Caco-2 (cell line): ENCODE measurements around the gene CAMK2D. TPM values are rescaled to one million over a fixed set of nuclear protein-coding genes. Genes with fewer than 3 reads are reported as not detected.

ENCODE experiments used
- Bru-seq: library from RNA; stranded (reverse); fragments of 400-500 nt; gene quantifications from one replicate; lab custom pipeline; 2021; lab: Mats Ljungman, UMichigan
- BruChase-seq, 2 experiments: library from RNA; stranded (reverse); fragments of 400-500 nt; gene quantifications; one replicate each; lab custom pipeline; 2021; lab: Mats Ljungman, UMichigan
- BruUV-seq: library from RNA; stranded (reverse); fragments of 400-500 nt; replicated peaks from 2 replicates; lab custom pipeline; 2021; lab: Mats Ljungman, UMichigan
- CTCF ChIA-PET: fragments of 300-600 bp; sonication (Branson Sonifier 250); formaldehyde crosslinking; loops from one replicate; lab custom pipeline; 2022; ENCODE audit warnings: antibody characterized with exemption; lab: Charles Lee
- POLR2A ChIA-PET: fragments of 300-600 bp; sonication (Branson Sonifier 250); formaldehyde crosslinking; loops from one replicate; lab custom pipeline; 2022; ENCODE audit warnings: antibody characterized with exemption; lab: Charles Lee
- DNase-seq, 2 experiments: peaks; one replicate each; pipeline versions ENCODE4 v3.0.0 to v3.0.0-alpha.2; 2020 to 2022
- H3K27me3 ChIP-seq: replicated peaks from 2 replicates; pipeline ENCODE4 v1.6.0; 2011; ENCODE audit warnings: low read length; ENCODE audit not compliant: control insufficient read depth, insufficient read depth
- H3K36me3 ChIP-seq: 2 replicates; pipeline ENCODE4 v1.5.1; 2011; ENCODE audit warnings: low read length; ENCODE audit not compliant: control insufficient read depth, insufficient read depth
- H3K4me1 ChIP-seq: fragments of 250-450 bp; sonication (Bioruptor Pico); 2 replicates; pipeline ENCODE4 v1.5.1; 2020; ENCODE audit warnings: mild to moderate bottlenecking
- H3K4me3 ChIP-seq: 2 replicates; pipeline ENCODE4 v1.5.1; 2011; ENCODE audit warnings: low read depth, mild to moderate bottlenecking, control low read depth, low read length
- H3K9me3 ChIP-seq: fragments of 250-450 bp; sonication (Bioruptor Pico); 2 replicates; pipeline ENCODE4 v1.5.1; 2020; ENCODE audit warnings: mild to moderate bottlenecking, moderate library complexity
- H3K27ac Mint-ChIP-seq: one replicate; pipeline ENCODE4 v1.8.0; 2022; ENCODE audit warnings: mixed read lengths; ENCODE audit not compliant: unreplicated experiment
- H3K27me3 Mint-ChIP-seq: one replicate; pipeline ENCODE4 v1.8.0; 2022; ENCODE audit warnings: mixed read lengths; ENCODE audit not compliant: insufficient read depth, unreplicated experiment
- H3K36me3 Mint-ChIP-seq: one replicate; pipeline ENCODE4 v1.8.0; 2022; ENCODE audit warnings: mild to moderate bottlenecking, mixed read lengths; ENCODE audit not compliant: insufficient read depth, unreplicated experiment
- H3K4me1 Mint-ChIP-seq: one replicate; pipeline ENCODE4 v1.8.0; 2022; ENCODE audit warnings: low read depth, mixed read lengths; ENCODE audit not compliant: unreplicated experiment
- H3K4me3 Mint-ChIP-seq: one replicate; pipeline ENCODE4 v1.8.0; 2022; ENCODE audit warnings: mild to moderate bottlenecking, moderate library complexity, mixed read lengths; ENCODE audit not compliant: unreplicated experiment
- H3K9me3 Mint-ChIP-seq: one replicate; pipeline ENCODE4 v1.8.0; 2022; ENCODE audit warnings: mixed read lengths; ENCODE audit not compliant: unreplicated experiment
- intact Hi-C: fragments of 100-400 bp; cut with micrococcal nuclease; formaldehyde crosslinking; loops from one replicate; pipeline ENCODE4 v1.10.0; 2022; ENCODE audit not compliant: unreplicated experiment
- long read RNA-seq: library from polyadenylated mRNA; stranded (forward); transcript quantifications from one replicate; pipeline ENCODE4 v2.0.0, GENCODE V29; 2022
- total RNA-seq: library from RNA; stranded (reverse); gene quantifications from 2 replicates; pipeline ENCODE4 v1.2.3, GENCODE V29; 2022
- TF ChIP-seq, protein P1 (sequence below), 2 experiments: fragments of 200-600 bp in 1 of 2; IDR thresholded peaks; 1 replicate in 1 of 2; 2 replicates in 1 of 2; pipeline versions ENCODE4 v1.5.1 to v1.8.0; 2011 to 2022; ENCODE audit warnings: antibody characterized with exemption in 1 of 2, control low read depth in 1 of 2, inconsistent platforms in 1 of 2, low read depth in 1 of 2, low read length in 1 of 2, mild to moderate bottlenecking in 1 of 2, moderate library complexity in 1 of 2; ENCODE audit not compliant: insufficient read depth in 1 of 2, severe bottlenecking in 1 of 2, unreplicated experiment in 1 of 2

The CAMK2D gene
- 56.1 and 65.6 TPM in 2 replicates for total RNA-seq
- Bru-seq, nascent RNA = percentile 91 among the genes with signal in this experiment
- BruChase-seq, experiment 1, labeled RNA remaining after a 2-hour chase = percentile 82 among the genes with signal in this experiment
- BruChase-seq, experiment 2, labeled RNA remaining after a 6-hour chase = percentile 82 among the genes with signal in this experiment
- long read RNA-seq, full-length matches to known transcripts = 53 of 84 reads
- long read RNA-seq, partial matches to known transcripts = 18 of 84 reads
- long read RNA-seq, other reads (novel, unspliced or antisense) = 13 of 84 reads

DNA sequence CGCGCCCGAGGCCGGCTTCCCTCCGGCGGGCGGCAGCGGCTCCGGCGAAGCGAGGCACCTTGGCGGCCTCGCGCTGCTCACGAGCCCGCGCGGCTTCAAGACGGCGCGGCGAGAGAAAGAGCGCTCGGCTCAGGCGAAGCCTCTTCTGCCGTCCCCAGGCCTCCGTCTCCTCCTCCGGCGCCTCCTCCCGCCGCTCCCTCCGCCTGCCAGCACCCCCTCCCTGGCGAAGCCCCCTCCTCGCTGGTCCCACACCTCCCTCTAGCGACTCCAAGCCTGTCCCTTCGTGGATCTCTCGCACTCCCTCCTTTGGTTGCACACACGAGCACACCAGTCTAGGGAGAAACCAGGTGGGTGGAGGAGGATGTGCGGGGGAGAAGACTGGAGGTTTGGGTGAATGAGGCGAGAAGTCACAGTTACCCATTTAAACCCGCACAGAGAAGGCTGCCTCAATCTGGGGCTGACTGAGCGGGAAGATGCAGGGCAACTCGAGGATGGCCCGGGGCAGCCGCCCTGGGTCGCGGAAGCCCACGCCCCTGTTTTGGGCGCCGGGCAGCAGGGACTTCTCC is at the start of gene CAMK2D:
Gene CAMK2D, minus strand, starts transcription at position 119 of the 566 bp plus-strand sequence. CDS start 670 bp downstream, outside the sequence.
- Histone ChIP-seq H3K27me3 (no peaks in the 10 kb centered on the region), H3K4me1 (peaks cover 37% of the 10 kb centered on the region), H3K9me3 (no peaks in the 10 kb centered on the region), H3K36me3 (no peaks in the 10 kb centered on the region), H3K4me3 (peak within 1 kb of the TSS; percentile 82)
- Mint-ChIP-seq H3K9me3 (peaks cover under 1% of the 10 kb centered on the region), H3K4me3 (peak within 1 kb of the TSS; percentile 96), H3K27me3 (no peaks in the 10 kb centered on the region), H3K4me1 (peaks cover 30% of the 10 kb centered on the region), H3K36me3 (peaks cover 43% of the 10 kb centered on the region), H3K27ac (peak within 1 kb of the TSS; percentile 91)
- TF ChIP-seq, protein P1, sequence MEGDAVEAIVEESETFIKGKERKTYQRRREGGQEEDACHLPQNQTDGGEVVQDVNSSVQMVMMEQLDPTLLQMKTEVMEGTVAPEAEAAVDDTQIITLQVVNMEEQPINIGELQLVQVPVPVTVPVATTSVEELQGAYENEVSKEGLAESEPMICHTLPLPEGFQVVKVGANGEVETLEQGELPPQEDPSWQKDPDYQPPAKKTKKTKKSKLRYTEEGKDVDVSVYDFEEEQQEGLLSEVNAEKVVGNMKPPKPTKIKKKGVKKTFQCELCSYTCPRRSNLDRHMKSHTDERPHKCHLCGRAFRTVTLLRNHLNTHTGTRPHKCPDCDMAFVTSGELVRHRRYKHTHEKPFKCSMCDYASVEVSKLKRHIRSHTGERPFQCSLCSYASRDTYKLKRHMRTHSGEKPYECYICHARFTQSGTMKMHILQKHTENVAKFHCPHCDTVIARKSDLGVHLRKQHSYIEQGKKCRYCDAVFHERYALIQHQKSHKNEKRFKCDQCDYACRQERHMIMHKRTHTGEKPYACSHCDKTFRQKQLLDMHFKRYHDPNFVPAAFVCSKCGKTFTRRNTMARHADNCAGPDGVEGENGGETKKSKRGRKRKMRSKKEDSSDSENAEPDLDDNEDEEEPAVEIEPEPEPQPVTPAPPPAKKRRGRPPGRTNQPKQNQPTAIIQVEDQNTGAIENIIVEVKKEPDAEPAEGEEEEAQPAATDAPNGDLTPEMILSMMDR (IDR thresholded peaks at IDR 0.05; ENCODE audit: insufficient read depth in 1 of 2, low read depth in 1 of 2, low read length in 1 of 2, severe bottlenecking in 1 of 2, unreplicated experiment in 1 of 2) = peak; percentile 35 to 82
- ChIA-PET CTCF (interaction anchor here (0.6 to 2.0 kb wide), 2 partner anchors 178 to 214 kb away, joined by 4 to 7 read pairs; no protein-coding TSS in a partner anchor), POLR2A (interaction anchor here (0.5 to 1.0 kb wide), 5 partner anchors 39 to 680 kb away, joined by 3 to 9 read pairs (median 4); no protein-coding TSS in a partner anchor)
- no TSS peak for BruUV-seq
- peak; percentile 91 to 94 for DNase-seq
- intact Hi-C loops = loop anchor here (1.0 to 5.0 kb wide), 8 partner anchors 77 to 621 kb away; no protein-coding TSS in a partner anchor

DNA sequence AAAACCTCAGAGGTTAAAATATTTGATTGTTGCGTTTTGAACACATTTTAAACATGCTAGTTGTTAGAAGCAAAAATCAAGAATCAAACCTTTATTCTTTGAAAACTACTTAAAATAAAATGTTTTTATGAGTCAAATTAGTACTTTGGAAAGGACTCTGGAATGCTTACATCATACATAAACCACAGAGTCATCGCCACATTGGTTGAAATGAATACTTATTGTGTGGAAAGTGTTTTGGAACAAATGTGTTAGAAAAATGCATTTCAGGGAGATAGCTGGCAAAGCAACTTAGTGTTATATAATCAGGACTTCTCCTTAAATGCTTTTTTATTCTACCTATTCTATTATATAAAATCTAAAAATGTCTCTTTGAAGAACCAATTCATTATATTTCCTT is 49.4 kb upstream of the CAMK2D start:
- H3K36me3 ChIP-seq = no peaks in the 10 kb centered on the region
- no peak overlapping the region for H3K4me3 Mint-ChIP-seq
- H3K4me1 Mint-ChIP-seq = no peaks in the 10 kb centered on the region
- no peak overlapping the region for H3K27ac Mint-ChIP-seq
- CTCF ChIA-PET = no interaction called here
- no peaks in the 10 kb centered on the region for H3K9me3 ChIP-seq
- TF ChIP-seq, protein P1 (IDR thresholded peaks at IDR 0.05; ENCODE audit: insufficient read depth in 1 of 2, low read depth in 1 of 2, low read length in 1 of 2, severe bottlenecking in 1 of 2, unreplicated experiment in 1 of 2) = no peak
- no peak for DNase-seq
- intact Hi-C loops = no loop called here
- POLR2A ChIA-PET = no interaction called here
- H3K4me3 ChIP-seq = no peak overlapping the region
- BruUV-seq = no TSS peak
- no peaks in the 10 kb centered on the region for H3K4me1 ChIP-seq
- no peaks in the 10 kb centered on the region for H3K36me3 Mint-ChIP-seq
- H3K9me3 Mint-ChIP-seq = no peaks in the 10 kb centered on the region
- peaks cover 2% of the 10 kb centered on the region for H3K27me3 Mint-ChIP-seq
- H3K27me3 ChIP-seq = no peaks in the 10 kb centered on the region

DNA sequence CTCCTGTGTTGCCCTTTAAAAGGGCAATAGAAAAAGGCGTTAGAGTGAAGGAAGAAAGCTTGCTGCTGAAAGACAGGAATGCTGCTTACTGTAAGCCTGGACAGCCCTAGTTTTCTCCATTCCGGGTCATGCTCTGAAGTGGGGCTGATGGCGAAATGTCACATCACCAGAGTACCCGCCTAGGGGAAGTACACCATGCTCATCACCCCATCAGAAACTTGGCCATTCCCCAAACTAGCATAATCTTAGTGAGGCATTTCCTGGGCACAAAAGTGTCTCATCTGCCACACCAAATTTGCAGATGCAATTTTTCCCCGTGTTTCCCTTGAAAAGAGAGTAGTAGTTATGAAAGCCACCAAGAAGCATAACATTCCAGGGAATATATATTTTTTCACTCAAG is 47.8 kb upstream of the CAMK2D start:
- ChIA-PET POLR2A (no interaction called here), CTCF (no interaction called here)
- Histone ChIP-seq H3K27me3 (no peaks in the 10 kb centered on the region), H3K4me3 (no peak overlapping the region), H3K4me1 (no peaks in the 10 kb centered on the region), H3K9me3 (no peaks in the 10 kb centered on the region), H3K36me3 (no peaks in the 10 kb centered on the region)
- Mint-ChIP-seq H3K36me3 (no peaks in the 10 kb centered on the region), H3K4me1 (no peaks in the 10 kb centered on the region), H3K9me3 (no peaks in the 10 kb centered on the region), H3K27ac (no peak overlapping the region), H3K27me3 (peaks cover 2% of the 10 kb centered on the region), H3K4me3 (no peak overlapping the region)
- intact Hi-C loops = no loop called here
- TF ChIP-seq, protein P1 (IDR thresholded peaks at IDR 0.05; ENCODE audit: insufficient read depth in 1 of 2, low read depth in 1 of 2, low read length in 1 of 2, severe bottlenecking in 1 of 2, unreplicated experiment in 1 of 2) = no peak
- no peak for DNase-seq
- BruUV-seq = no TSS peak
